ENCODE data around the gene C1orf159.

The C1orf159 gene

DNA sequence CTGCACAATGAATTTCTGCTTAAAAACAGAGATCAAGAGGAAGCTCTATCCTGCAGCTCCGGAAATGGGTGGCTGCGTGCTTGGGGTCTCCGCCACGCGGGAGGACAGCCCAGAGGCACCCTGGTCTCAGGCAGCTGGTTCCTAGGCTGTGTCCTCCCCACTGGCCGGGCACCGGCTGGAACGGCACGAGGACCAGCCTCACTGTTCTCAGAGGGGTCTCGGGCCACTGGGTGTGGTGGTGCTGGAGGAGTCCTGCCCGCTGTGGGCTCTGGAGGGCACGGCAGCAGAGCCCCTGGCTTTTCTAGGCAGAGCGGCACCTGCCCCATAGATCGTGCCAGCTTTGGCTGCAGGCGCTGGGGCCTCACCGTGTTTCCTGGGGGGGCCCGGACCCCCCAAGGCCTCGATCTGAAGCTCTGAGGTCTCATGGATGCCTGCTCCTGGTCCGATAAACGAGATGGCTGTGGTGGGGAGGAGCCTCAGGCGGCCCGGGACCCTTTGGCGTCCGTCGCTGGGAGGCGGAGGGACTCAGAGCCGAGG is 33.6 kb downstream of the C1orf159 start:
- Histone ChIP-seq H3K27ac (replicated peaks) (no peak overlapping the region), H3K27me3 (ENCODE audit: insufficient read depth, poor library complexity, severe bottlenecking) (no peaks in the 10 kb centered on the region), H3K4me3 (replicated peaks; ENCODE audit: insufficient read depth, low read length) (no peak overlapping the region)
- DNase-seq (ENCODE audit: low read depth in 1 of 2, low spot score in 1 of 2), result no peak
- no peak for TF ChIP-seq POLR2AphosphoS5 (IDR thresholded peaks at IDR 0.05; ENCODE audit: low read depth)
- TF ChIP-seq SPI1 (IDR thresholded peaks at IDR 0.05; ENCODE audit: borderline replicate concordance, low read depth), result no peak

DNA sequence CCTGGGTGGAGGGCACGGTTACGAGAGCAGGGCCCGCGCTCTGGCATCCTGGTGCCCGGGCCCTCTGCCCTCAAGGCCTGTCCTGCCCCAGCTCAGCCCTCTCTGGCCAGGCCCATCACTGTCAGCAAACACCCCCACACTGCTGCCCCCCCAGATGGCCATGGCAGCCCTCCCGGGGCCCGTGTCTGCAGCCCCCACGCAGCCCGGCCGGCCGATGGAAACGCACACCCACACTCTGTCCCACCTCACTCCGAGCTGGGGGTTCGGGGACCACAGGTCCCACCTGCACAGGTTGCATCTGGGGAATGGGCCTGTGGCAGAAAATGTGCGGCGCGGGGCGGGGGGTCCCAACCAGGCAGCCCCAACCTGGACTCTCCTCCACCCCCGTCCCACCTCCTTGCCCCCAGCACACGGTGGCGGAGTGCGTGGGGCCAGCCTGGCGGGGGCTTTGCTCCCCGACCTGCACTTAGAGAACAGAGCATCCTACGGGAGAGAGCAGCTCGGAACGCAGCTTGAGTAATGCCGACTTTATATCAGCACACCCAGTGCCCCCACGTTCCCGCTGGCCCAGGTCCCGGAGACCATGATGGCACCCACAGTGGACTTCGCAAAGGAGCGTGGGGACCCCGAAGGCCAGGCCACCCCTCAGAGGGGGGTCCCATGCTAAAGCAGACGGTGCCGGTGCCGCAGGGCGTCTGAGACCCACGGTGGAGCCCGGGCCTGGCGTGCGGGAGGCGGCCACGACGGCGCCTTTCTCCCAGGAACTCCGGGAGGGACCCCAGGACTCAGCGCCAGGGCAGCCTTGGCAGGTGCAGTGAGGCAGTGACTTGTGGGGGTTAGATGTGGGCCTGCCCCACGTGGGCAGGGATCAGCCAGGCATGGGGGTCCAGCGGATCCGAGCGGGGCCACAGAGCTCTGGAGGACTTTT is 34.3 kb downstream of the C1orf159 start:
- Histone ChIP-seq H3K27me3 (ENCODE audit: insufficient read depth, poor library complexity, severe bottlenecking) (no peaks in the 10 kb centered on the region), H3K27ac (replicated peaks) (no peak overlapping the region), H3K4me3 (replicated peaks; ENCODE audit: insufficient read depth, low read length) (no peak overlapping the region)
- TF ChIP-seq, protein P1, sequence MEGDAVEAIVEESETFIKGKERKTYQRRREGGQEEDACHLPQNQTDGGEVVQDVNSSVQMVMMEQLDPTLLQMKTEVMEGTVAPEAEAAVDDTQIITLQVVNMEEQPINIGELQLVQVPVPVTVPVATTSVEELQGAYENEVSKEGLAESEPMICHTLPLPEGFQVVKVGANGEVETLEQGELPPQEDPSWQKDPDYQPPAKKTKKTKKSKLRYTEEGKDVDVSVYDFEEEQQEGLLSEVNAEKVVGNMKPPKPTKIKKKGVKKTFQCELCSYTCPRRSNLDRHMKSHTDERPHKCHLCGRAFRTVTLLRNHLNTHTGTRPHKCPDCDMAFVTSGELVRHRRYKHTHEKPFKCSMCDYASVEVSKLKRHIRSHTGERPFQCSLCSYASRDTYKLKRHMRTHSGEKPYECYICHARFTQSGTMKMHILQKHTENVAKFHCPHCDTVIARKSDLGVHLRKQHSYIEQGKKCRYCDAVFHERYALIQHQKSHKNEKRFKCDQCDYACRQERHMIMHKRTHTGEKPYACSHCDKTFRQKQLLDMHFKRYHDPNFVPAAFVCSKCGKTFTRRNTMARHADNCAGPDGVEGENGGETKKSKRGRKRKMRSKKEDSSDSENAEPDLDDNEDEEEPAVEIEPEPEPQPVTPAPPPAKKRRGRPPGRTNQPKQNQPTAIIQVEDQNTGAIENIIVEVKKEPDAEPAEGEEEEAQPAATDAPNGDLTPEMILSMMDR (IDR thresholded peaks at IDR 0.05; ENCODE audit: insufficient read depth, low read length), result no peak
- TF ChIP-seq, protein P2, sequence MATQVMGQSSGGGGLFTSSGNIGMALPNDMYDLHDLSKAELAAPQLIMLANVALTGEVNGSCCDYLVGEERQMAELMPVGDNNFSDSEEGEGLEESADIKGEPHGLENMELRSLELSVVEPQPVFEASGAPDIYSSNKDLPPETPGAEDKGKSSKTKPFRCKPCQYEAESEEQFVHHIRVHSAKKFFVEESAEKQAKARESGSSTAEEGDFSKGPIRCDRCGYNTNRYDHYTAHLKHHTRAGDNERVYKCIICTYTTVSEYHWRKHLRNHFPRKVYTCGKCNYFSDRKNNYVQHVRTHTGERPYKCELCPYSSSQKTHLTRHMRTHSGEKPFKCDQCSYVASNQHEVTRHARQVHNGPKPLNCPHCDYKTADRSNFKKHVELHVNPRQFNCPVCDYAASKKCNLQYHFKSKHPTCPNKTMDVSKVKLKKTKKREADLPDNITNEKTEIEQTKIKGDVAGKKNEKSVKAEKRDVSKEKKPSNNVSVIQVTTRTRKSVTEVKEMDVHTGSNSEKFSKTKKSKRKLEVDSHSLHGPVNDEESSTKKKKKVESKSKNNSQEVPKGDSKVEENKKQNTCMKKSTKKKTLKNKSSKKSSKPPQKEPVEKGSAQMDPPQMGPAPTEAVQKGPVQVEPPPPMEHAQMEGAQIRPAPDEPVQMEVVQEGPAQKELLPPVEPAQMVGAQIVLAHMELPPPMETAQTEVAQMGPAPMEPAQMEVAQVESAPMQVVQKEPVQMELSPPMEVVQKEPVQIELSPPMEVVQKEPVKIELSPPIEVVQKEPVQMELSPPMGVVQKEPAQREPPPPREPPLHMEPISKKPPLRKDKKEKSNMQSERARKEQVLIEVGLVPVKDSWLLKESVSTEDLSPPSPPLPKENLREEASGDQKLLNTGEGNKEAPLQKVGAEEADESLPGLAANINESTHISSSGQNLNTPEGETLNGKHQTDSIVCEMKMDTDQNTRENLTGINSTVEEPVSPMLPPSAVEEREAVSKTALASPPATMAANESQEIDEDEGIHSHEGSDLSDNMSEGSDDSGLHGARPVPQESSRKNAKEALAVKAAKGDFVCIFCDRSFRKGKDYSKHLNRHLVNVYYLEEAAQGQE (IDR thresholded peaks at IDR 0.05; ENCODE audit: insufficient replicate concordance, low read depth), result no peak
- TF ChIP-seq GABPA (IDR thresholded peaks at IDR 0.05; ENCODE audit: low read depth) (no peak), POLR2AphosphoS5 (IDR thresholded peaks at IDR 0.05; ENCODE audit: low read depth) (no peak), SPI1 (IDR thresholded peaks at IDR 0.05; ENCODE audit: borderline replicate concordance, low read depth) (no peak)
- DNase-seq (ENCODE audit: low read depth in 1 of 2, low spot score in 1 of 2), result no peak

DNA sequence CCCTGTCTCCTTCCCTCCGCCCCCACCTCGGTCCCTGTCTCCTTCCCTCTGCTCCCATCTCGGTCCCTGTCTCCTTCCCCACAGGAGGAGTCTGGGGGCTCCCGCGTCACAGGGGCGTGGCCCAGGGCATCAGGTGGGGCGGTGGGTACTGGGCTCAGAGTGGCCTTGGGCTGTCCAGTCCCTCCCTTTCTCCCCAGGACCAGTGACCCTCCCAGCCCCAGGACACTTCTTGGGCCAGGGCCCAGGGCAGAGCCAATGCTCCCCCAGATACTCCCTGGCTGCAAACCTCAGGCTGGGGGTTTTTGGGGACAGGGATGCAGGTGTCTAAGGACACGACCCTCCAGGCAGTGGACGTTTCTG is 35.0 kb downstream of the C1orf159 start:
- Histone ChIP-seq H3K27ac (replicated peaks) (no peak overlapping the region), H3K27me3 (ENCODE audit: insufficient read depth, poor library complexity, severe bottlenecking) (no peaks in the 10 kb centered on the region), H3K4me3 (replicated peaks; ENCODE audit: insufficient read depth, low read length) (no peak overlapping the region)
- TF ChIP-seq POLR2AphosphoS5 (IDR thresholded peaks at IDR 0.05; ENCODE audit: low read depth) (no peak), SPI1 (IDR thresholded peaks at IDR 0.05; ENCODE audit: borderline replicate concordance, low read depth) (no peak), GABPA (IDR thresholded peaks at IDR 0.05; ENCODE audit: low read depth) (no peak)
- TF ChIP-seq, protein P1 (IDR thresholded peaks at IDR 0.05; ENCODE audit: insufficient read depth, low read length), result no peak
- TF ChIP-seq, protein P2 (IDR thresholded peaks at IDR 0.05; ENCODE audit: insufficient replicate concordance, low read depth), result no peak
- DNase-seq (ENCODE audit: low read depth in 1 of 2, low spot score in 1 of 2), result no peak

DNA sequence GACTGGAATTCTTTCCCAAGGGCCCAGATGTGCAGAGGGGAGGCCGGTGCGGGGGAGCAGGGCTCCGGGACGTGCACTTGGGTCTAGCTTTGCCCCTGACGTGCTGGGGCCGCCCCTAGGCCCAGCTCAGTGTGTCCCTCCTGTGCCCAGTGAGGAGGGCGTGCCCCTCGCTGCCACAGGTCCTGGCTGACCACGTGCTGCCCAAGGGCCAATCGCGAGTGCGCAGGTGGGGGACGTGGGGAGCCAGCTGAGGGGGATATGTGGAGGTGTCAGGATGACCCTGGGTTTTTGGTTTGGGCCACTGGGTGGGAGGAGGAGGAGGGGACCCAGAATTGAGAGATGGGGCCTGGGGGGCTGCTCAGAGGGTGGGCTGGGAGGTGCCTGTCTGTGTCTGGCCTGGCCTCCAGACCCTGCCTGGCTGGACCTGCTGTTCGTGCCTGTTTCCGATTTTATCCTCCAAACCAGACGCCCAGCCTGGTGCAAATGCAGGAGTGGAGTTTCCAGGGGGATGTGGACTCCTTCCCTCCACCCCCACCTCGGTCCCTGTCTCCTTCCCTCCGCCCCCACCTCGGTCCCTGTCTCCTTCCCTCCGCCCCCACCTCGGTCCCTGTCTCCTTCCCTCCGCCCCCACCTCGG is 35.6 kb downstream of the C1orf159 start:
- Histone ChIP-seq H3K27me3 (ENCODE audit: insufficient read depth, poor library complexity, severe bottlenecking) (no peaks in the 10 kb centered on the region), H3K27ac (replicated peaks) (no peak overlapping the region), H3K4me3 (replicated peaks; ENCODE audit: insufficient read depth, low read length) (no peak overlapping the region)
- TF ChIP-seq SPI1 (IDR thresholded peaks at IDR 0.05; ENCODE audit: borderline replicate concordance, low read depth) (no peak), POLR2AphosphoS5 (IDR thresholded peaks at IDR 0.05; ENCODE audit: low read depth) (no peak), GABPA (IDR thresholded peaks at IDR 0.05; ENCODE audit: low read depth) (no peak)
- TF ChIP-seq, protein P2 (IDR thresholded peaks at IDR 0.05; ENCODE audit: insufficient replicate concordance, low read depth), result no peak
- TF ChIP-seq, protein P1 (IDR thresholded peaks at IDR 0.05; ENCODE audit: insufficient read depth, low read length), result no peak
- no peak for DNase-seq (ENCODE audit: low read depth in 1 of 2, low spot score in 1 of 2)
